G401.6 (cell line): ENCODE data around the gene BRD4.

ENCODE experiments used
- FAIRE-seq: peaks from 2 replicates; lab custom pipeline; 2012; peaks lifted over from hg19 to GRCh38; lab: Jason Lieb, UNC

Gene BRD4

DNA sequence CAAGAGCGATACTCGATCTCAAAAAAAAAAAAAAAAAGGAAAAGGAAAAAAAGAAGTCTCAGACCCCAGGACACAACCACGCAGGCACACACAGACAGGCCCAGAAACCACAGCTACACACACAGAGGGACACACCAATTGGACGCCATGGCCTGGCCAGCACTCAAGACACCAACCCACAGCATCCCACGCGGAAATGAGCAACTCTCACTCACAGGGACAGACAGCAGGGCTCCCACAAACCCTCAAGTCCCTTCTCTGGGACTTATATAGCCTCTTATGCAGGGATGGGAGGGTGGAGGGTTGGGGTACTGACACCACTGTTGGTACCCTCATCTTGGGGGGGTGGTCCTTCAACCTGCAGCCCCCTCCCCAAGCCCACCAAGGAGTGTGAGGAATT, 137.4 kb downstream of the BRD4 start:
- no peak for FAIRE-seq

DNA sequence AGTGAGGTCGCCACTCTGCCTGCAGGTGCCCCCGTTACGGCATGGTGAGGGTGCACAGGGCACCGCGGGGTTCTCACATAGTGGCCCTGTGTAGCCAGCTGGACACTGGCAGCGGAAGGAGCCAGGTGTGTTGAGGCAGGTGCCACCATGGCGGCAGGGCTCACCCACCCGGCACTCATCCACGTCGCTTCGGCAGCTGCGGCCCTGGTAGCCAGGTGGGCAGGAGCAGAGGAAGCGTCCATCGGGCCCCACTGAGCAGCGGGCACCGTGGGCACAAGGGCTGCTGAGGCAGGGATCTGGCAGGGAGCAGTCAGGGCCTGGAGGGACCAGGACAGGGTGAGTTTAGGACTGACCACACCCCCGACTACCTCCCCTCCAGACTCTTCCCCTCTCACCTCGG, 140.4 kb downstream of the BRD4 start:
- no peak for FAIRE-seq

DNA sequence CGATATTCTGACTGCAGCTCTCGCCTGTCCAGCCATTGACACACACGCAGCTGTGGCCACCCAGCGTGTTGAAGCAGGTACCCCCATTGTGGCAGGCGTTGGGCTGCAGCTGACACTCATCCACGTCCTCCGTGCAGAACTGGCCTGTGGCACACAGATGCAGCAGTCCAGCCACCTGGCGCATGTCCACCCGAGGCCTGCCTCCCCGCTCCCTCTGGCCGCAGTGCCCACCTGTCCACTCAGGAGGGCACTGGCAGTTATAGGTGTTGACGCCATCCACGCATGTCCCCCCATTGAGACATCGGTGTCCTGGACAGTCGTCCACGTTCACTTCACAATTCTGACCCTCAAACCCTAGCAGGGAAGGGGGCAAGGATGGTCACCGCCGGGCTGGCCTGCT, 140.8 kb downstream of the BRD4 start:
- FAIRE-seq: no peak

DNA sequence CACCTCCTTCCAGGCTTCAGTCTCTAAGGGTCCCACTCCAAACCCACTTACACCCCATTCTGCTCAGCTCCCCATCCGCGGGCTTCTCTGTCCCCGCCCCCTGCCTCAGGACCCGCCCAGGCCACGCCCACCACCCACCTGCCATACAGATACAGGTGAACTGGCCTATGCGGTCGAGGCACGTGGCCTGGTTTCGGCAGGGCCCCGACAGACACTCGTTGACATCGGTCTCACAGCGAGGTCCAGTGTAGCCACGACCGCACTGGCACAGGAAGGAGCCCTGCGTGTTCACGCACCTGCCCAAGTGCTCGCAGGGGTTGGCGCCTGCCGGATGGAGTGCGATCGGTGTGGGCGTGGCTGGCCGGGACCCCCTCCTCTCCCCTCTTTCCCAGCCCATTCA, 143.5 kb downstream of the BRD4 start:
- no peak for FAIRE-seq

DNA sequence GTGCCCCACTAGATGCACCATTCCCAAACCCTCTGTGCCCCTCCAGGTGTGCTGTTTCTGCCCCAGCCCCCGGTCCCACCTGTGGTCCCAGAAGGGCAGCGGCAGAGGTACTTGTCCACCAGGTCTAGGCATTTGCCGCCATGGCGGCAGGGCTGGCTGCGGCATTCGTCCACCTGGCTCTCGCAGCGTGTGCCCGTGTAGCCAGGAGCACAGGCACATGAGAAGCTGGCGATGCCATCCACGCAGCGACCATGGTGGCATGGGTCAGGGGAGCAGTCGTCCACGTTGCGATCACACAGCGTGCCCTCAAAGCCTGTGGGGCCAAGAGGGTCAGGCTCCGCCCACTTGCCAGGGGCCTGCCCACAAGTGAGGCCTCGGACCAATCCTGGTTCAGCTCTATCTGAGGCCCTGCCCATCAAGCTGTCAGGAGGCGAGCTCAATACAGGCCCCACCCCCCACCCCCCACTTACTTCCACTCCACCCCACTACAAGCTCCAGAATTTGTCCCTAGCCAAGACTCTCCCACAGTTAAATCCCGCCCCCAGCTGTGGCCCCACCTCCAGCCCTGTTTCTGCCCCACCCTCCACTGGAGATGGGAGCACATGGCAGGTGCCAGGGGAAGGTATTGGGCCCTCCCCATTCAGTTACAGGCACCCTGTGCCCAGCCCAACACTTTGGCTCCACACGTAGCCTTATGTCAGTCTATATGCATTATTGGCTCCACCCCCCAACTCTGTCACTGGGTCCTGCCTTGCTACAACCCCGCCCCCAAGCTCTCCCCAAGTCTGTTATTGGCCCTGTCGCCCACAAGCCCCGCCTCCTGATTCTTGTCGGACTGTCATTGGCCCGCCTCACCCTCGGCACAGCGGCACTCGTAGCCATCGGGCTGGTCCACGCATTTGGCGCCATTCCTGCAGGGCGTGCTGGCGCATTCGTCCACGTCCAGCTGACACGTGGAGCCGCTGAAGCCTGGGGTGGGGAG, 145.0 kb downstream of the BRD4 start:
- no peak for FAIRE-seq
